Prostate gland (tissue), 2 donors: Measurements from ENCODE around the gene ZNF569.

Source experiments
- CTCF ChIP-seq, 4 experiments: fragments of 200-600 bp in 2 of 4; fragments of 450-650 bp in 2 of 4; sonication (generic) in 2 of 4; IDR thresholded peaks; 1 replicate in 3 of 4; 2 replicates in 1 of 4; pipeline ENCODE4 v1.5.1; 2016 to 2019; ENCODE audit warnings: antibody characterized with exemption in 4 of 4, mild to moderate bottlenecking in 2 of 4, moderate library complexity in 2 of 4
- POLR2A ChIP-seq: fragments of 450-650 bp; IDR thresholded peaks from one replicate; pipeline ENCODE4 v1.6.1; 2016; ENCODE audit warnings: antibody characterized with exemption, mild to moderate bottlenecking
- POLR2AphosphoS5 ChIP-seq: sonication (generic); formaldehyde crosslinking; IDR thresholded peaks from one replicate; pipeline ENCODE4 v1.6.1; 2017; ENCODE audit warnings: antibody characterized with exemption

- TF ChIP-seq CTCF (IDR thresholded peaks at IDR 0.05) (no peak), POLR2A (no peak), POLR2AphosphoS5 (no peak)
These were observed 46.2 kb upstream of the ZNF569 start for GRCh38 chr19:37513397-37513796.
